Astrocyte of the spinal cord (primary cell): Measurements from ENCODE around the gene HMGN3.

Source experiments
- DNase-seq: peaks from one replicate; pipeline ENCODE4 v3.0.0; 2011; ENCODE audit warnings: low read depth, low spot score
- H3K4me3 ChIP-seq: 2 replicates; pipeline ENCODE4 v1.5.1; 2011; ENCODE audit warnings: low read depth, mild to moderate bottlenecking, low read length, moderate library complexity
- in situ Hi-C: cut with HindIII; loops from 2 replicates; pipeline ENCODE4 v1.10.0; 2017; ENCODE audit warnings: low sequenced_read_pairs
- TF ChIP-seq, protein P1 (sequence below): IDR thresholded peaks from 2 replicates; pipeline ENCODE4 v1.5.1; 2012; ENCODE audit warnings: low read depth, mild to moderate bottlenecking, low read length, inconsistent platforms

The HMGN3 gene

GRCh38 chr6:79189760-79190350 is 44.6 kb downstream of the HMGN3 start:
- no peak for DNase-seq
- in situ Hi-C loops, result no loop called here
- TF ChIP-seq, protein P1, sequence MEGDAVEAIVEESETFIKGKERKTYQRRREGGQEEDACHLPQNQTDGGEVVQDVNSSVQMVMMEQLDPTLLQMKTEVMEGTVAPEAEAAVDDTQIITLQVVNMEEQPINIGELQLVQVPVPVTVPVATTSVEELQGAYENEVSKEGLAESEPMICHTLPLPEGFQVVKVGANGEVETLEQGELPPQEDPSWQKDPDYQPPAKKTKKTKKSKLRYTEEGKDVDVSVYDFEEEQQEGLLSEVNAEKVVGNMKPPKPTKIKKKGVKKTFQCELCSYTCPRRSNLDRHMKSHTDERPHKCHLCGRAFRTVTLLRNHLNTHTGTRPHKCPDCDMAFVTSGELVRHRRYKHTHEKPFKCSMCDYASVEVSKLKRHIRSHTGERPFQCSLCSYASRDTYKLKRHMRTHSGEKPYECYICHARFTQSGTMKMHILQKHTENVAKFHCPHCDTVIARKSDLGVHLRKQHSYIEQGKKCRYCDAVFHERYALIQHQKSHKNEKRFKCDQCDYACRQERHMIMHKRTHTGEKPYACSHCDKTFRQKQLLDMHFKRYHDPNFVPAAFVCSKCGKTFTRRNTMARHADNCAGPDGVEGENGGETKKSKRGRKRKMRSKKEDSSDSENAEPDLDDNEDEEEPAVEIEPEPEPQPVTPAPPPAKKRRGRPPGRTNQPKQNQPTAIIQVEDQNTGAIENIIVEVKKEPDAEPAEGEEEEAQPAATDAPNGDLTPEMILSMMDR, result no peak
- no peak overlapping the region for H3K4me3 ChIP-seq

DNA sequence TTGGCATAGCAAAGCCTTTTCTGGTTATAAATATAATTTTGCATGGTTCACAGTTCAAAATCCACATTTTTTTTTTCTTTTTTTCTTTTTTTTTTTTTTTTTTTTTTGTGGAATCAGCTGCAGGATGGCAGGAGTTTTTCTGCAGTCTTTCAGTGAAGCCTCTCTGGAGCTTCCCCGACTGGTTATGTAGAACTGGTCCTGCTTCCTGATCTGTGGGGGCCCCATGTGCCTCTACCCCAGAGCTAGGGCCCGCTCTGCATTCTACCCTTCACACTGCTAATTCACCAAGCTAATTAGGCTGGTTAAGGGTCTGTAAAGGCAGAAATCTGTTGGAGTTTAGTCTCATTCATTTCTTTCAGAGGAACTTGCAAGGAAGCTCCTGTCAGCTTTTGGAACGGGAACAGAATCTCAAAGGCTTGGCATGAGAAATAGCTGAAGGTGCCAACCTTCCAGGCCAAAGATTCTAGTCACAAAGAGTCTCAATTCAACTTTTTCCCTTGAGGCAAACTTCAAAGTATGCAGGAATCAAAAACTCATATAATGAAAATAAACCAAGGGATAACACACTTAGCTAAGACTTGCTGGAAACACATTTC is 45.5 kb downstream of the HMGN3 start:
- H3K4me3 ChIP-seq, result no peak overlapping the region
- TF ChIP-seq, protein P1, result no peak
- DNase-seq, result no peak

GRCh38 chr6:79188107-79188506 is 46.4 kb downstream of the HMGN3 start:
- no peak overlapping the region for H3K4me3 ChIP-seq
- TF ChIP-seq, protein P1, result no peak
- in situ Hi-C loops, result no loop called here
- DNase-seq, result no peak

More for the DNA sequence above, 45.5 kb downstream of the HMGN3 start:
- in situ Hi-C loops, result no loop called here

DNA sequence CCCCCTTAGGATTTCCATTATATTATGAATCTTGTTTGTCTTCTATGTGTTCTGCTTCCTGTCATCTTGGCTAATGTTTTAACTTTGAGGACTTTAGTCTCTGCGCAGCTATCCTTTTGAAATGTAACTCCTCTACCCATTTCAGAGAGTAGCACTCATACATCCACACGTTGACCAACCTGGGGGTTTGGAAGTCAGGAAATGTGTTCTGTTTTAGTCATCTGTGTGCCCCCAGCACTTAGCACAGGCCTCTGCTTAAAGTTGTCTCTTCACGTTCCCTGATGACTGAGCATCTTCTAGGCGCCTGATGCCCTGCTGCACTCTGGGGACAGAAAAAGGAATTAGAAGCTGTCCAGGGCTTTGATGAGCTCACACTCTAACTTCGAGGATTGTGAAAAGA is 47.9 kb downstream of the HMGN3 start:
- H3K4me3 ChIP-seq, result no peak overlapping the region
- TF ChIP-seq, protein P1, result no peak
- in situ Hi-C loops, result no loop called here
- DNase-seq, result no peak

GRCh38 chr6:79184641-79185040 is 49.8 kb downstream of the HMGN3 start:
- in situ Hi-C loops, result no loop called here
- TF ChIP-seq, protein P1, result no peak
- no peak overlapping the region for H3K4me3 ChIP-seq
- no peak for DNase-seq

DNA sequence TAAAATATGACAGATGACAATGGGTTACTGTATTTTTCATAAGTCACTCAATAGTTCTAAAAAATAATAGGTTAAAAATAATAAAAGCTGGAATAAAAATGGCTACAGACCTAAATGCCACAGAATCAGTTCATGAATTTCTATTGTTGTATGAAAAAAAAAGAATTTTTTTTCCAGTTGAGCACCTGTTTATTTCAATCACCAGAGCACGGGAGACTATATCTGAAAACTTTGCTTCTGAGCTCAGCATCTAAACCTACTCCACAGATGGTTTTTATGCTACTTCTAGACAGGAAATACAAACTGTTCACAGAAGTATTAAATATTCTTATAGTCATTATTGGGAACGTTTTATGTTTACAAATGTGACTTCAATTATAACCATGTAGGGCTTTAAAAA is 50.4 kb downstream of the HMGN3 start:
- in situ Hi-C loops, result no loop called here
- H3K4me3 ChIP-seq, result no peak overlapping the region
- TF ChIP-seq, protein P1, result no peak
- no peak for DNase-seq

- H3K4me3 ChIP-seq, result no peak overlapping the region
- no peak for DNase-seq
- in situ Hi-C loops, result no loop called here
- TF ChIP-seq, protein P1, result no peak
Measured at GRCh38 chr6:79180052-79180451, 54.4 kb downstream of the HMGN3 start.
